Bone marrow (tissue), 2 donors: ENCODE data around the gene MED12L.
"Not testable (repeated sequence)": the region's sequence is repeated elsewhere in the genome, so short reads cannot be mapped to it uniquely, and the experiment has no call there.

Experiments
- DNase-seq, 2 donors: peaks; one replicate each; lab custom pipeline; 2025; lab: John Stamatoyannopoulos, UW

MED12L gene

DNA sequence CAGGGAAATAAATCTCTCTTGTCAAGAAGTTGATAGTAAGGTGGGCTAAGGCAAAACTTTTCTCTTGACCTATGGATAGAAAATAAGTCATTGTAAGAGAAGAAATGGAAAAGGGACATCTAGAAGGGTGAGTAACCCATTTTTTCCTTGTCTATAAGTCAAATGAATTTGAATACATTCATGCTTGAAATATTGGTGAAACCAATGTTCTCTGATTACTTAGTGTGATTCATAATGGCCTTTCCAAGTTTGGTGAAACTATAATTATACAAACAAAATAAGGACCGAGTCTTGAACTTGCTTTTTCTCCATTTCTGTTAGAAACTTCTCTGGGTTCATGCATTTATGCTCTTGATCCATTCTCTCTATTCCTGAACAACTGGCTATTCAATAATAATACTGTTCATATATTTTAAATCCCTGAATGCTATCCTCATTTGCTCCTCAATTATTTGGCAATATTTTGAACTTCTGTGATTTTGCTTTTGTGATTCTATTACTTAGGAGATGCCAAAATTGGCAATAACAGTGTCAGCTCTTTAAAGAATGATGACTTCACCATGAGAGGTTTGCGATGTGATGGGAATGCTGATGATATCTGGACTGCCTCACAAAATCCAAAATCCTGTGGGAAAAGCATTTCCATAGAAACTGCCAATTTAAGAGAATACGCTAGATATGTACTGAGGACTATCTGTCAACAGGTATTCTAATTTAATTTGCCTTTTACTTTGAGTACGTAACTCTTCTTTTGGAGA, 286.8 kb downstream of the MED12L start:
- DNase-seq = no peak

DNA sequence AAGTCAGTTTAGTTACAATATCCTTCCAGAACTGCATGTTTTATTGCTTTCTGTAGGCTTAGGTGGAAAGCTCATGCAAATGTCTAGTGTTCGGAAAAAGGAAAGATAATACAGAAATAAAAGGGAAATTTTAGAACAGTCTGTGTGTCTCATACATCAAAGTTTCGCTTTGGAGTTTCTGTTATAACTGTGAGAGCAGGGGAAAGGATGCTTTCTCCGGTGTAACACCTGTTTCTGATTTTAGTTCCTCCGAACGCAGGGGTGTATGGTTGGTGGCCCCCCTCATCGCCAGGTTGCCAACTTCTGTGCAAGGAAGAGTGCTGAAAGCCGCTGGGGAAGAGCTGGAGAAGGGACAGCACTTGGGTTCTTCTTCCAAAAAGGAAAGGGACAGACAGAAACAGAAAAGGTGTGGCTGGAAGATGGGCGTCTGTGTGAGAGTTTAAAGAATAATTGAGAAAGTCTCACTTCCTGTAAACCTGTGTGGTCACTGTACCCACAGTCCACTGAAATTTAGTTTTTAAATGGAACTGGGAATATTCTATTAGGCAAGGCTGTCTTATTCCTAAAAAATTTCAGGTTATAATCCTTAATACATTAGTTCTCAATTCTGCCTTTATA, 292.4 kb downstream of the MED12L start:
- no peak for DNase-seq

DNA sequence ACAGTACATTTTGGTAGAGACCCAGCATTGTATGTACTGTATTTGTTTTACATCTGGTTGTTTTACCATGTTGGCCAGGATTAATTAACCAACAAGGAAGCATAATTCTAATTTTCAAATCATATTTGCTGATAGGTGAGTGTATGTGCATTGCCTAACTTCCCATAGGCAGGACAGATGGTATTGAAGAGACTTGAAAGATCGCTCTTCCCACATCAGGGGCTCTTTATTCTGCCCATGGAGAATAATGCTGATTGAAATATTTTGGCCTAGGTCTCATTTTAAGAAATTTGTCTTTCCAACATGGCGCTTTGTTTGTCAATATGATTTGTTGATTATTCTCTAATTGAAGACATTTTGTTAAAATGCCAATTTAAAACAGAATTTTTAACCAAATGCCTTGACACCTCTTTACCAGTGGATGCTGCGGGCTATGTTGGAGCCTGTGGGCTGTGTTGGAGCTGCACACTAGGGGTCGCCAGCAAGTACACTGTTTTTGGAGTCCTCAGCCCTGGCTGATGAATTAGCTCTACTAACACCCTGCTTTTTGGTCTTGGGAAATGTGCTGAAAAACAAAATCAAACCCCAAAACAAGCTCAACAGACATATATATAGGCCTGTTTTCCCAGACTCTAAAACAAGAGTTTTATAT, 293.7 kb downstream of the MED12L start:
- DNase-seq = peak in 1 of 2 donors; percentile 20

DNA sequence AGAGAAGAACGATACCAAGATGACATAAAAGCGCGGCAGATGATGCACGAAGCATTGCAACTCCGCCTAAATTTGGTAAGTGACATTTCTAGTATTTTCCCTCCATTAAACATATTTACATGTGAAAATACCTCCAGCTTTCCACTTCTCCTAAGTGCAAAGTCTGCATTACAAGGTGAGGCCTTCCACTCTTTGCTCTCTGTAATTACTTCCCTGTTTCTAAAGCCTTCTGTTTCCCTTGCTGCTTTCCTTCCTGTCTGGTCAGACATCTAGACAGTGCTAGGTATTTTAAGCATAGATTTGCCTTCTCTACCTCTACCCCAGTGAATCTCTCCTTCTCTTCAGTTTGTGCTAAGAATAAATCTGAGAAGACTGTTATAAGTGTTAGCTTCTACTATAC, 297.2 kb downstream of the MED12L start:
- peak in 1 of 2 donors; percentile 83 for DNase-seq

DNA sequence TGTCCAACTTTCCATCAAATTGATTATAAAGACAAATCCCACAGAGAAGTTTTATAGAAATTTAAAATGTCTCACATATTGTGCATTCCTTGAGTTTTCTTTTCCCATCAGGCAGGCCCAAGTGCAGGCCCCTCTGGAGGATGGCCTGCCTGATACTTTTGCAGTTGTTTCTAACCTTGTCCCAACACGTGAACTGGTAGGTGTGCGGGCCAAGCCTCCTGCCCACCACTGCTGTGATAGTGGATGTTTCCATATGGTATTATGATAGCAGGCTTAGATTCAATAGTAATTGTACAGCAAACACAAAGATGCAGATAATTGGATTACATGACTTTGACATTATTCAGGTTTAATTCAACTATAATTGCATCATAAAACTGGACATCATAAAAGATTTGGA, 297.6 kb downstream of the MED12L start:
- DNase-seq = no peak

DNA sequence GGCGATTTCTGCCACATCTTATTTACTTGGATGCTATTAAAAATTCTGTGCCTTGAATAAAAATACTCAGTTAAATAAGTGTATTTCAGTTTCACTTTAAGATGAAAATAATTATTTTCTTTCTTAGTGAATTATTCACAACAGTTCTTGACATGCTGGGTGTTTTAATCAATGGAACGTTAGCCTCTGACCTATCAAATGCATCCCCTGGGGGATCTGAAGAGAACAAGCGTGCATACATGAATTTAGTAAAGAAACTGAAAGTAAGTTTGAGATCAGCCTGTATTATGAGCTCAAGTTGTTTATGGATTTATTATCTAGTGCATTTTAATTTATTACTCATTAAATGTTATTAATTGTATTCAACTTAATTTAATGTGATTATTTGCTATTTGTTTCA, 298.5 kb downstream of the MED12L start:
- no peak for DNase-seq

DNA sequence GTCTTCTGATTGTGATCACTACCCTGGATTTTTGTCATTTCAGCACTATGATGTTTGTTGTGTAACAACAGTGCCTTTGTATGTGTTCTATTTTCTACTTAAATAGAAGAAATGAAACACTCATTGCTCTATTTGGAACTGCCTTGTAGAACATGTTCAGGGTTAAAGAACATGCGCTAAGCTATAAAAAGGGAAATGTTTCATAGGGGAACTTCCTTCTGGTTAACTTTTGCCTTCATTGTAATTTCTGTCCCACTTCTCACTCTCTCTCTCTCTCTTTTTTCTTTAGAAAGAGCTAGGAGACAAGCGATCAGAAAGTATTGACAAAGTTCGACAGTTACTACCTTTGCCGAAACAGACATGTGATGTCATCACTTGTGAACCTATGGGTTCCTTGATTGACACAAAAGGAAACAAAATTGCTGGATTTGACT, 299.3 kb downstream of the MED12L start, which contains the start of gene P2RY12:
Gene P2RY12 (minus strand): TSS at position 13 of the 434 bp plus-strand sequence. CDS start 45,908 bp downstream, outside the sequence.
- DNase-seq = peak in 1 of 2 donors; percentile 51

DNA sequence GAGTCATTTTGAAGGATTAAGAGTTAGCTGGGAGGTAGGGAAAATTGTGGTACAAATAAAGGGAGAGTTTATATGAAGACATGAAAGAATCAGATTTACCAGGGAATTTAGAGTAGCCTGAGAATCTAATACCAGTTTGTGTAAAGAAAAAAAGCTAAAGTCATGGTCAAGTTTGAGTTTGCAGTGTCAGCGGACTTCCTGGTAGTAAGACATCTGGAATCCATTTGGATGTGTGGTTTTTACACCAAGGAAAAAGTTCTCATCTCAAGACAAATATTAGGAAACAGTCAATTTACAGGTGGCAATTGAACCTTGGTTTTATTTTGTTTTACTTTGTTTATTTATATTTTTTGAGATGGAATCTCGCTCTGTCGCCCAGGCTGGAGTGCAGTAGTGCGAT, 300.6 kb downstream of the MED12L start:
- DNase-seq = no peak

DNA sequence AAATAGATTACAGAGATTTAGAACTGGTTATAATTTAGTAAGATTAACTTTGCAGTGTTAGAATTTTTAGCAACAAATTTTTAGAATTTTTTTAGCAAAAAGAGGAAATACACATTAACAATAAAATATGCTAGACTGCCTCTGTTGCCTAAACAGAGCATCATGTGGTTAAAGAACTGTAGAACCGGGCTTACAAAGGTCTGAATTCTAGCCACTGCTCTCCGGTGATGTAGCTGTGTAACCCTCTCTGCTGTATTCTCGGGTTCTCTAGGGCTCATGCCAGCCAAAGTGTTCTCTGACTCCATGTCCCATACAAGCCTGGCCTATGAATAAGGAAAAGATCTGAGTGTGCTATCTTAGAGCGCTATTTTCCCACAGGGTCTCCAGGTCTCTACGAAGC, 302.0 kb downstream of the MED12L start:
- DNase-seq = no peak

DNA sequence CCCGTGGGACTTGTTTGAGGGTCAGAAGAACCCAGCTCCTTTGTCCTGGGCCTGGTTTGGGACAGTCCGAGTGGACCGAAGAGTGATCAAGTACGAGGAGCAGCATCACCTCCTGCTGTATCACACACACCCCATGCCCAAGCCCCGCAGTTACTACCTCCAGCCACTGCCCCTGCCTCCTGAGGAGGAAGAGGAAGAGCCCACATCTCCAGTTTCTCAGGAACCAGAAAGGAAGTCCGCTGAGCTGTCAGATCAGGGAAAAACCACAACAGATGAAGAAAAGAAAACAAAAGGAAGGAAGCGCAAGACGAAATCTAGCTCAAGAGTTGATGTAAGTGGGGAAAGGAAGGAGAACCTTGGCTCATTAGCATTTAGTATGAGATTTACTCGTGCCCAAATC, 302.4 kb downstream of the MED12L start:
- no peak for DNase-seq

DNA sequence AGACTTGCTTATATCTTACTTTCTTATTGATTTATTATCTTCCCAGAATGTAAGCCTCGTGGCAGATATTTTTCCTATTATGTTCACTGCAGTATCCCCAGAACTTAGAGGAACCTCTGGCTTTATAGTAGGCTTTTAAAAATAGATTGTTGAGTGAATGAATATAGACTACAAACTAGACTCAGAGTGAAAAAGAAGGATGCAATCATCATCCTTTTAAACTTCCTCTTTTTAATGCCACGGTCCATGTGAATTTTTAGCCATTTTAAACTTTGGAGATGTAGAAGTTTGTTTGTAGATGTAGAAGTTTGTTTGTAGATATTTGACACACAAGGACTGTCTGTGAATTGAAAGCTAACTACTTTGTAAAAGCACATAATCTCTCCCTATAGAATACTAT, 306.3 kb downstream of the MED12L start:
- peak in 1 of 2 donors; percentile 27 for DNase-seq

DNA sequence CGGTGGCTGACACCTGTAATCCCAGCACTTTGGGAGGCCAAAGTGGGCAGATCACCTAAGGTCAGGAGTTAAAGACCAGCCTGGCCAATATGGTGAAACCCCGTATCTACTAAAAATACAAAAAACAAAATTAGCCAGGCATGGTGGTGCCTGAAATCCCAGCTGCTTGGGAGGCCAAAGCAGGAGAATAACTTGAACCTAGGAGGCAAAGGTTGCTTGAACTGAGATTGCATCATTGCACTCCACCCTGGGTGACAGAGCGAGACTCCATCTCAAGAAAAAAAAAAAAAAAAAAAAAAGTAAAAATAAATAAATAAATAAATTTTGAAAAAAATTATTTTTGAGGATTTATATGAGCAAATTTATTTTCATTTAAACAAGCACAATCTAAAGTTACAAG, 306.7 kb downstream of the MED12L start:
- not testable (repeated sequence) for DNase-seq

DNA sequence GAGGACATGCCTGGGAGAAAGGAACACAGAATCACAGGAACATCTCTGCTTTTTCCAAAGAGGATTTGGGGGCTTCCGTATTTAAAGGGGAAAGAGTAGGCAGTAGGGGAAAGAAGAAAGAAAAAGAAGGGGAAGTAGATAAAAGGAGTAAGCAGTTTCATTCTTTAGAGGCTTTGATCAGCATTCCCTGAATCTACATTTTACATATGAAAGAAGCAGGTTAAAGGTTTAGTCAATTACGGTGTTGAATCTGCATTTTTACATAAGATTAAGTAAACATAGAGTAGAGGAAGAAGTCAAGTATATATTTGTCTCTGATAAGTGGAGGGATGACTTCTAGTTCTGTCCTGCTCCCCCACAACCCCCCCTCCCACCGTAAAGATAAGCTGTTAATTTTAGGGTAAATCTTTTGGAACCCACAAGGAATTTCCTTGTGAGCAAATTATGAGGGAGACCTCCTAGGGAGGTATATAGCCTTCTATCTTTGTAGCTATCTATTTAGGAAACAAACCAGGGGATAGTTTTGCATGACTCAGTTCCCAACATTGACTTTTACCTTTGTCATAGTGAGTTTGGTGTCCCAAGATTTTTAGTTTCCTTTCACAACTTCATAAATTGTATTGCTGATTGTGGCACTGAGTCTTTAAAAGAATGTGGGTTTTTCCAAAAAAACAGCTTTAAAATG, 307.8 kb downstream of the MED12L start:
- DNase-seq = no peak

DNA sequence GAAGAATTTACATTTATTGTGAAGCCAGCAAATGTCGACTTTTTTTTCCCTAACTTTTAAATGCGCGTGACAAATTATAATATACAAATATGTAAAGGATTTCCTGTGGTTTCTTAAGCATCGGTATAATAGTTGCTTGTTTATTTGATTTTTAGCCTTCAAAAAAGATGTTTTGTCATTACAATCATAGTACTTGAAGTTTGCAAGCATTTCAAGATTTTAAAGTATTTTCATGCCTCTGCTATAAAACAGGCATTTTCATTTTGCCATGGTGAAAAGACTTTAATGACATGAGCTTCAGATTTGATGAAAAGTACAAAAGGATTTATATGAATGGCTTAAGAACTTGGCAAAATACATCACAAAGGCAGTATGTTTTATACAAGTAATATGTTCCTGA, 308.5 kb downstream of the MED12L start:
- no peak for DNase-seq

DNA sequence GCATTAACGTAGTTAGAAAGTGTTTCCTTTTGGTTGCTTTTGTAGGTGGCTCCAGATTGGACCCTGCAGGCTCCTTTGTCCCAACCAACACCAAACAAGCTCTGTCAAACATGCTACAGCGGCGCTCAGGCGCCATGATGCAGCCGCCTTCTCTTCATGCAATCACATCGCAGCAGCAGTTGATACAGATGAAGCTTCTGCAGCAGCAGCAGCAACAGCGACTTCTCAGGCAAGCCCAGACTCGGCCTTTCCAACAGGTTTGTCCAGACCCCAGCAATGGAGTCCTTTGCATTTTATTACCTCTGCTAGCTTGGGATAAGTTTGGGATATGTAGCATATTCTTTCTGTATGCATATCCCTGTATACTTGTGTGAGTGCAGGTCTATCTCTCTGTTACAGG, 309.1 kb downstream of the MED12L start:
- no peak for DNase-seq

DNA sequence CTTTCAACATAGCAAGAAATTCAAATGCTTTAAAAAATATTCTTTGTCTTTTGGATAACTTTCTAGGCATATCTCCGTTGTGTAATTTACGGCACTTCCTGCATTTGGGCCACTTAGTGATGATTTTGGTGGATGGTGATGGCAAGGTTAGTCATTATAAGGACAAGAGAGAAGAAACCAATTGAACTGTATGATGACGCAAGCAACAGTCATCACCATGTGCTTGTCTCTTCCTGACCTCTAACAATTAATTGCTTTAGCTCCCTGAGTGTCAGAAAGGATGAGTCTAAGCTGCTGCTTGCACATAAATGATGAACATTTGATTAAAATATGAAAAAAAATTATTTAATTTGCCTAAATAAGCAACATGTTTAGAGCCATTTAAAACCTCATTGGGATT, 310.3 kb downstream of the MED12L start:
- DNase-seq = no peak

DNA sequence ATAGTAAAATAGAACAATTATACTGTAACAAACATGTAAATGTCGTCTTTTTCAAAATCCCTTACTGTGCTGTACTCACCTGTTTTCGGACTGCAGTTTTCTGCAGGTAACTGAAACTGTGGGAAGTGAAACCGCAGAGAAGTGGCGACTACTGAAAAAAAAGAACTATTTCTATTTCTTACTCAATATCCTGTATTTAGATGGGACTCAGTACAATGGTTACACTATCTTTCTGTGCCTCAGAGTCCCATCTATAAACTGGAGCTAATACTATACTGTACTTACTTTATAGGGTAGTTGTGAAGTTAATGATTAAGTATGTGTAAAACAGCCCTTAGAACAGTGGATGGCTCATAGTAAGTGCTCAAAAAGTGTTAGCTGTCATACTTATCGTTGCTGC, 313.4 kb downstream of the MED12L start:
- no peak for DNase-seq

DNA sequence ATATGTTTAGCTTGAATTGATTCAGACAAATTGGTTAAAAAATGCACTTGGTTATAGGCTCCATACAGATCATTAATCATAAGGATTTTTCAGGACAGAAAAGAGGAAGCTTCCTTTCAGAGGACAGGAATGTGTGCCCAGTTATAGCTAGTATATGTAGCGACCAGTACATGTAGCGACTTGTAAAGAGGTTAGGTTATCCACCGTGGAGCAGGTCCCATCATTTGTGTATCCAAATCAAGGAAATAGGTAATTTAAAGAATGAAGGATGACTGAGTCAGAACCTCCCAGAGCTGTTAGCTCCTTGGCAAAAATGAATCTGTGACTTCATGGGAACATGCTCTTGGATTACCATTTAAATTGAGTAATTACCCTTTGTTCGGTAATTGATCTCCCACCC, 314.9 kb downstream of the MED12L start:
- DNase-seq = no peak

DNA sequence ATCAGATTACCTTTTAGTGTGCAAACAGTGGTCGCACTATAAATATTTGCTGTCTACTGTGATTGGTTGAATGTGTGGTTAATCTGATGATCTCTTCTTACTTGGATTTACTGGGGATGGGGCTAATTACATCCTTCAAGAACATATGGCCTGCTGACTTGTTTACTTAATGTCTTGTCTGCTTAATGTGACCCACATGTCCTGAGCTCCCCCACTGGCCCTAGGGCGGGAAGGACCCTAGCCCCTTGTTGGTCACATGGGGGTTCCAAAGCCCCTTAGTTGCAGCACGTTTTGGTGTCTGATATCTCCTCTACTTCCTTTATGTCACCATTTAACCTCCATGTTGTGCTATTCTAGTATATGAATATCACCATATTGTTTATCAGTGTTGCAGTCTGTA, 316.9 kb downstream of the MED12L start:
- DNase-seq = no peak

DNA sequence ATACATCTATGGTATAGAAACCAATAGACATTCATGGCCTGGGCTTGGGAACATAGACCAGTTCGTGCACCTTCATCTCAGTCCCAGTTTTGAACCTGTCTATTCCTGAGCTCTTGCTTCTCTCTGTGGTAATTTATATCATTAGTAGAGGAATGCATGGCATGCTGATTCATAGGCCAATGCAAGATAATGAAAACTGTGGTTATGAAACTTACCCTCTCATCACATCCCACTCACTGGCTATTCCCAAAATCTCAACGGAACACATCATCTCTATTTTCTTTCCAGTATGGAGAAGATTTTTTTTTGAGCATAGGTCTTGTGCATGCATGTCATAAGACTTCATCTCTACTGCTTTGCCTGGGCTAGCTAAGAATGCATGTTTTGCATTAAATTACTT, 317.8 kb downstream of the MED12L start:
- no peak for DNase-seq

DNA sequence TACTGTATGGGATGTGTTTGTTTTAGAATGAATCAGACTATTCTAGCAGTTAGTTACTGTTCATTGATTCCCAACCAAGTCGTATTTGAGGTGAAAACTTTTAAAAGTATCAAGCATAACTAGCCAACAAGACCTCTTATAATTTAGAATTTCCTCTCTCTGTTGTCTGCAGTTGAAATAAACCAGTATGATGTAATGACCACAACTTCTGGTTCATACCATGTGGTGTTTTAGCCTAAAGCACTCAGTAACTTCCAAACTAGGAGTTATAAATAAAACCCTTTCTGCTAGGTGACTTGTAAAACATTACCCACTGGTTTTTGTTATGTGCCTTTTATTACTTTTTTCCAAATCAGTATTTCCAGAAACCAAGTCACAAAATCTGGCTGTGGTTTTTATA, 318.9 kb downstream of the MED12L start:
- DNase-seq = peak in 1 of 2 donors; percentile 63

DNA sequence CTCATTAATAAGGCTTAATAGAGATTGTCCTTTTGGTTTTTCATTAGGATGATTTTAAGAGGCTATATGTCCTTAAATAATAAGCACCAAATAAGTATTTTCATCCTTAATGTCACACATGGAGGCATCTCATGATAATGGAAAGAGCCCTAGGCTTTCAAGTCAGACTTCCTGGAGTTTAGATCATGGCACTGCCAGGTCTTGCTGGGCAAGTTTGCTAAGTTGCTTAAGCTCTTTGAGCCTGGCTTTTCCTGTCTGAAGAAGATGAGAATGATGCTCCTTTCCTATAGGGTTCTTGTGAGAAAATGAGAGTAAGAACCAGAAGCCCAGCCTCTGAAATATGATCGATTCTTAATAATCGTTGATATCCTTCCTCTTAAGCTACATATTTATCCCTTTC, 322.5 kb downstream of the MED12L start:
- DNase-seq = no peak
